ENCODE data around the gene NCOA5. TPM values are rescaled to one million over a fixed set of nuclear protein-coding genes. Genes with fewer than 3 reads are reported as not detected.
A peak's percentile ranks its signal among the peaks of the same experiment; 100 is the strongest.

Gene NCOA5
- total RNA-seq, 1 experiment from 2014 or later: 9.2 TPM

- Histone ChIP-seq H3K27me3 (peaks cover 27% of the 10 kb centered on the region), H3K36me3 (no peaks in the 10 kb centered on the region), H3K4me3 (no peak overlapping the region), H3K9me3 (peaks cover 3% of the 10 kb centered on the region; the same call in 1 of the 2 replicates)
- DNase-seq: no peak
Observed at GRCh38 chr20:46043556-46043955, 46.2 kb downstream of the NCOA5 start.

GRCh38 chr20:46040902-46041535 is 48.7 kb downstream of the NCOA5 start:
- peak; percentile 42 for DNase-seq
- peaks cover 14% of the 10 kb centered on the region for H3K27me3 ChIP-seq
- peaks cover 3% of the 10 kb centered on the region; the same call in 1 of the 2 replicates for H3K9me3 ChIP-seq
- no peaks in the 10 kb centered on the region for H3K36me3 ChIP-seq
- no peak overlapping the region for H3K4me3 ChIP-seq

- DNase-seq: no peak
- peaks cover 34% of the 10 kb centered on the region for H3K27me3 ChIP-seq
Observed at GRCh38 chr20:46037036-46037435, 52.7 kb downstream of the NCOA5 start.

GRCh38 chr20:46036370-46036769 is 53.4 kb downstream of the NCOA5 start:
- Histone ChIP-seq H3K27me3 (peaks cover 41% of the 10 kb centered on the region), H3K4me3 (no peak overlapping the region), H3K9me3 (peaks cover 3% of the 10 kb centered on the region; the same call in 1 of the 2 replicates), H3K36me3 (no peaks in the 10 kb centered on the region)
- DNase-seq: no peak

More at GRCh38 chr20:46037036-46037435, 52.7 kb downstream of the NCOA5 start:
- H3K36me3 ChIP-seq: no peaks in the 10 kb centered on the region
- H3K4me3 ChIP-seq: no peak overlapping the region
- peaks cover 3% of the 10 kb centered on the region; the same call in 1 of the 2 replicates for H3K9me3 ChIP-seq

GRCh38 chr20:46035713-46036112 is 54.0 kb downstream of the NCOA5 start:
- no peak for DNase-seq
- Histone ChIP-seq H3K9me3 (peaks cover 2% of the 10 kb centered on the region; the same call in 1 of the 2 replicates), H3K36me3 (no peaks in the 10 kb centered on the region), H3K4me3 (no peak overlapping the region), H3K27me3 (peaks cover 43% of the 10 kb centered on the region)

GRCh38 chr20:46035253-46035652 is 54.5 kb downstream of the NCOA5 start:
- Histone ChIP-seq H3K36me3 (no peaks in the 10 kb centered on the region), H3K27me3 (peaks cover 46% of the 10 kb centered on the region), H3K9me3 (no peaks in the 10 kb centered on the region), H3K4me3 (no peak overlapping the region)
- no peak for DNase-seq

- Histone ChIP-seq H3K4me3 (no peak overlapping the region), H3K36me3 (no peaks in the 10 kb centered on the region), H3K9me3 (no peaks in the 10 kb centered on the region), H3K27me3 (peaks cover 55% of the 10 kb centered on the region)
- DNase-seq: no peak
Observed at GRCh38 chr20:46034039-46034438, 55.7 kb downstream of the NCOA5 start.

GRCh38 chr20:46031701-46032254 is 58.0 kb downstream of the NCOA5 start:
- peak; percentile 56 for DNase-seq
- H3K36me3 ChIP-seq: no peaks in the 10 kb centered on the region
- peak overlapping the region; percentile 27 for H3K4me3 ChIP-seq
- H3K9me3 ChIP-seq: no peaks in the 10 kb centered on the region
- H3K27me3 ChIP-seq: peaks cover 56% of the 10 kb centered on the region

GRCh38 chr20:46031014-46031569 is 58.7 kb downstream of the NCOA5 start:
- Histone ChIP-seq H3K27me3 (peaks cover 56% of the 10 kb centered on the region), H3K36me3 (no peaks in the 10 kb centered on the region), H3K9me3 (no peaks in the 10 kb centered on the region), H3K4me3 (no peak overlapping the region)
- no peak for DNase-seq

GRCh38 chr20:46030284-46031013 is 59.3 kb downstream of the NCOA5 start:
- Histone ChIP-seq H3K36me3 (no peaks in the 10 kb centered on the region), H3K27me3 (peaks cover 56% of the 10 kb centered on the region), H3K4me3 (no peak overlapping the region), H3K9me3 (no peaks in the 10 kb centered on the region)
- DNase-seq: no peak

- no peaks in the 10 kb centered on the region for H3K36me3 ChIP-seq
- no peaks in the 10 kb centered on the region for H3K9me3 ChIP-seq
- peaks cover 49% of the 10 kb centered on the region for H3K27me3 ChIP-seq
- no peak for DNase-seq
- no peak within 1 kb of the TSS for H3K4me3 ChIP-seq
Observed at GRCh38 chr20:46028772-46029371, 60.9 kb downstream of the NCOA5 start, which contains the start of gene SLC12A5. TSS of gene SLC12A5 (plus strand) at chr20:46029215. CDS start at chr20:46029345, 130 bp downstream.

- no peak for DNase-seq
- peaks cover 43% of the 10 kb centered on the region for H3K27me3 ChIP-seq
- no peaks in the 10 kb centered on the region for H3K36me3 ChIP-seq
- no peaks in the 10 kb centered on the region for H3K9me3 ChIP-seq
- no peak overlapping the region for H3K4me3 ChIP-seq
Observed at GRCh38 chr20:46028110-46028509, 61.7 kb downstream of the NCOA5 start.

GRCh38 chr20:46027245-46027853 is 62.4 kb downstream of the NCOA5 start:
- peaks cover 36% of the 10 kb centered on the region for H3K27me3 ChIP-seq
- no peaks in the 10 kb centered on the region for H3K9me3 ChIP-seq
- DNase-seq: peak; percentile 29
- no peaks in the 10 kb centered on the region for H3K36me3 ChIP-seq
- H3K4me3 ChIP-seq: no peak overlapping the region

- no peak for DNase-seq
- Histone ChIP-seq H3K27me3 (peaks cover 16% of the 10 kb centered on the region), H3K9me3 (no peaks in the 10 kb centered on the region), H3K36me3 (no peaks in the 10 kb centered on the region), H3K4me3 (no peak overlapping the region)
Observed at GRCh38 chr20:46025376-46025783, 64.4 kb downstream of the NCOA5 start.

- H3K27me3 ChIP-seq: peaks cover 4% of the 10 kb centered on the region
- no peaks in the 10 kb centered on the region for H3K9me3 ChIP-seq
- DNase-seq: no peak
- no peaks in the 10 kb centered on the region for H3K36me3 ChIP-seq
- no peak overlapping the region for H3K4me3 ChIP-seq
Observed at GRCh38 chr20:46023999-46024398, 65.8 kb downstream of the NCOA5 start.

- DNase-seq: no peak
- Histone ChIP-seq H3K27me3 (no peaks in the 10 kb centered on the region), H3K4me3 (no peak overlapping the region; the same call in 1 of the 2 replicates), H3K36me3 (no peaks in the 10 kb centered on the region), H3K9me3 (no peaks in the 10 kb centered on the region)
Observed at GRCh38 chr20:46023148-46023484, 66.6 kb downstream of the NCOA5 start.
